Measurements from ENCODE around the gene PCK2. TPM values are rescaled to one million over a fixed set of nuclear protein-coding genes. Genes with fewer than 3 reads are reported as not detected.

Gene PCK2
- total RNA-seq, 2 experiments from 2014 or later, result 49.6 to 54.9 TPM

- Mint-ChIP-seq H3K36me3 (ENCODE audit: low read depth) (peaks cover 69% of the 10 kb centered on the region), H3K27me3 (ENCODE audit: low read depth) (no peaks in the 10 kb centered on the region), H3K27ac (peak overlapping the region; percentile 68), H3K4me1 (ENCODE audit: low read depth) (peaks cover 62% of the 10 kb centered on the region), H3K4me3 (peak overlapping the region; percentile 97), H3K9me3 (ENCODE audit: insufficient read depth) (no peaks in the 10 kb centered on the region)
- ChIA-PET POLR2A (interaction anchor here (2.5 to 4.0 kb wide), 3 partner anchors 8 to 25 kb away, joined by 32 to 56 read pairs (median 48); partner anchors contain the start of genes DCAF11, IRF9, NRL and PSME2), CTCF (interaction anchor here (1.5 to 5.2 kb wide), 3 partner anchors 21 to 30 kb away, joined by 3 to 37 read pairs (median 4); partner anchors contain the start of gene IRF9)
- ATAC-seq (no peak), DNase-seq (peak; percentile 49)
Measured at GRCh38 chr14:24139272-24139934, 45.3 kb downstream of the PCK2 start.

DNA sequence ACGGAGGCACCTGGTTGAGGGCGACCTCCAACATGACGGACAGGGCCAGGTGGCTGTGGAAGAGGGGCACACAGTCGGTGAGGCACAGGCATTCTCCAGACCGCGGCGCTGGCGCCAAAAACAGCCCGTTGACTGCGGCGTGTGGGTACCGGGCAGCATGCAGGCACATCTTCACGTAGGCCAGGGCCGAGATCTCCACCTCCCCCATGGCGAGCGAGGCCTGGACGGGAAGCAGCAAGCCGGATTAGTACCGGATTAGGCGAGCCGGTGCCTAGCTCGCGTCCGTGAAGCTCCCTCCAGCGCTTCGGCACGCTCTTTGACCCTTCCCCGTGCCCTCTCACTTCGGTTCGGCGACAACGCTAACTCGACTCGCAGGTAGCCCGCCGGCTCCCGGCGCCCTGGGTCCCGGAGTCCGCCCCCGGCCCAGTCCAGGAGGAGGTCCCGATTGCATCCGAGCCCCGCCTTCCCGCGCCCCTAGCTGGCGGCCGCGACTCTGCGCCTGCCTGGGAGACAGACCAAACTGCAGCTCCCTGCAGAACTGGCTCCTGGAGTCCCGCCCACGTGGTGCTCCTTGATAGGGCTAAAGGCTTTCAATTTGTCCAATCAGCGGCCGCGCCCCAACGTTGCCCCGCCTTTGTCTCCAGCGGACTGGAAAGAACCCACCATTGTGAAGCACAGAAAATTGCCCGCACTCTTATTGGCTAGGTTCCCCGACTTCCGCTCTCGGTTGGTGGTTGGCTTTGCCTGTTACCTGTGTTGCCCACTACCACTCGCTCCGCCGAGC is 47.2 kb downstream of the PCK2 start, which contains the start of gene EMC9:
TSS of gene EMC9 (minus strand) at position 495 of the 784 bp plus-strand sequence. CDS start at position 208, 287 bp downstream.
- POLR2A ChIA-PET, result interaction anchor here (0.6 to 3.5 kb wide), 14 partner anchors 9 to 289 kb away, joined by 3 to 56 read pairs (median 4); partner anchors contain the start of genes CHMP4A, DCAF11, IRF9 and KHNYN
- peak; percentile 92 for ATAC-seq
- peak within 1 kb of the TSS; percentile 97 for H3K4me3 Mint-ChIP-seq

GRCh38 chr14:24143511-24143910 is 49.4 kb downstream of the PCK2 start:
- POLR2A ChIA-PET, result interaction anchor here (0.7 to 2.2 kb wide), 4 partner anchors 15 to 526 kb away, joined by 3 to 14 read pairs (median 4); partner anchors contain the start of genes DCAF11, IRF9 and NRL
- ATAC-seq, result no peak
- no peaks in the 10 kb centered on the region for H3K27me3 Mint-ChIP-seq (ENCODE audit: low read depth)
- CTCF ChIA-PET, result interaction anchor here (4.8 to 6.1 kb wide), 2 partner anchors 17 to 28 kb away, joined by 22 to 77 read pairs; partner anchors contain the start of genes DCAF11, IRF9 and NRL
- H3K9me3 Mint-ChIP-seq (ENCODE audit: insufficient read depth), result no peaks in the 10 kb centered on the region
- no peak for DNase-seq
- peaks cover 54% of the 10 kb centered on the region for H3K4me1 Mint-ChIP-seq (ENCODE audit: low read depth)
- H3K36me3 Mint-ChIP-seq (ENCODE audit: low read depth), result peaks cover 76% of the 10 kb centered on the region
- H3K27ac Mint-ChIP-seq, result peak overlapping the region; percentile 1
- H3K4me3 Mint-ChIP-seq, result no peak overlapping the region

More for the DNA sequence above, 47.2 kb downstream of the PCK2 start, which contains the start of gene EMC9:
- Mint-ChIP-seq H3K27ac (peak within 1 kb of the TSS; percentile 77), H3K4me1 (ENCODE audit: low read depth) (peaks cover 66% of the 10 kb centered on the region), H3K27me3 (ENCODE audit: low read depth) (no peaks in the 10 kb centered on the region), H3K9me3 (ENCODE audit: insufficient read depth) (no peaks in the 10 kb centered on the region), H3K36me3 (ENCODE audit: low read depth) (peaks cover 88% of the 10 kb centered on the region)
- peak; percentile 100 for DNase-seq
- CTCF ChIA-PET, result interaction anchor here (0.7 to 2.2 kb wide), 16 partner anchors 9 to 296 kb away, joined by 3 to 20 read pairs (median 4); partner anchors contain the start of genes CIDEB, DCAF11, IRF9 and NRL

- H3K27ac Mint-ChIP-seq, result peak overlapping the region; percentile 43
- POLR2A ChIA-PET, result interaction anchor here (1.0 to 10.1 kb wide), 3 partner anchors 16 to 30 kb away, joined by 5 to 229 read pairs (median 14); partner anchors contain the start of genes DCAF11, IRF9 and NRL
- DNase-seq (no peak), ATAC-seq (no peak)
- peaks cover 76% of the 10 kb centered on the region for H3K36me3 Mint-ChIP-seq (ENCODE audit: low read depth)
- H3K4me1 Mint-ChIP-seq (ENCODE audit: low read depth), result peaks cover 54% of the 10 kb centered on the region
- peak overlapping the region; percentile 88 for H3K4me3 Mint-ChIP-seq
- CTCF ChIA-PET, result interaction anchor here (4.8 to 6.1 kb wide), 2 partner anchors 16 to 29 kb away, joined by 22 to 77 read pairs; partner anchors contain the start of genes DCAF11, IRF9 and NRL
- no peaks in the 10 kb centered on the region for H3K9me3 Mint-ChIP-seq (ENCODE audit: insufficient read depth)
- no peaks in the 10 kb centered on the region for H3K27me3 Mint-ChIP-seq (ENCODE audit: low read depth)
Measured at GRCh38 chr14:24144451-24144850, 50.3 kb downstream of the PCK2 start.

- Mint-ChIP-seq H3K4me1 (ENCODE audit: low read depth) (peaks cover 56% of the 10 kb centered on the region), H3K27ac (peak overlapping the region; percentile 95), H3K36me3 (ENCODE audit: low read depth) (peaks cover 77% of the 10 kb centered on the region), H3K27me3 (ENCODE audit: low read depth) (no peaks in the 10 kb centered on the region), H3K9me3 (ENCODE audit: insufficient read depth) (no peaks in the 10 kb centered on the region), H3K4me3 (peak overlapping the region; percentile 88)
- DNase-seq (no peak), ATAC-seq (no peak)
- ChIA-PET CTCF (interaction anchor here (3.4 to 6.1 kb wide), 4 partner anchors 9 to 37 kb away, joined by 22 to 77 read pairs (median 26); partner anchors contain the start of genes DCAF11, IRF9, NRL and PSME1), POLR2A (interaction anchor here (1.6 to 10.1 kb wide), 6 partner anchors 8 to 71 kb away, joined by 4 to 229 read pairs (median 34); partner anchors contain the start of genes CHMP4A, DCAF11, IRF9 and MDP1)
Measured at GRCh38 chr14:24145219-24145618, 51.1 kb downstream of the PCK2 start.

DNA sequence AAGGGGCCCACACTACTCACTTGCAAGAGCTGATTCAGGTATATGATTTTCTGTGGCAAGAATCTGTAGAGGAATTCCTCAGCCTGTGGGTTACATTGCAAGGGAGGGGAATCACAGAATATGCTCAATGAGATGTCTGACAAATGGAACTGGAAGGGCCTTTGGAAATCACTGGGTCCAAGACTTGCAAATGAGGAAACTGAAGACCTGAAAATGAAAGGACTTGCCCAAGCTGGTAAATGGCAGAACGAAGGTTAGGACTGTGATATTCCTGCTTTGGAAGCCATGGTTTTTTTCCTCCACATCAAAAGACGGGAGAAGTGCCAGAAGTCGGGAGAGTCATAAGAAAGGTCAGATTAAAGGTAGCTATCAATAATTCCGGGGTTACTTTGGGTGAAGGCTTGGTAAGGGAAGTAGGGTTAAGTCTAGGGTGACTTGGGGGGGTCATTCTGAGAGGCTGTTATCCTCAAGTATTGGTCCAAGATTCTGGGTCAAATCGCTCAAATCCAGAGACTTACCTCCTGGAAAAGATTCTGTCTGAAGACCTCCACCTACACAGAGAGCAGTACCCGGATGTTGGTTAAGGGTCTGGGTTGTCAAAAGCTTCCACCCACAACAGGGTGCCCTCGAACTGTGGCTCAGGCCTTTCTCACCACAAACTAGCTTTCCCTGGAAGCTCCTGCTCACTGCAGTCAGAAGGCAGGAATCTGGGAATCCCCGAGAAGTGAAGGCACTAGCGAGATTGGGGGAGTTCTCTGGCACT is 51.8 kb downstream of the PCK2 start:
- peak; percentile 29 for DNase-seq
- POLR2A ChIA-PET, result interaction anchor here (0.9 to 10.1 kb wide), 11 partner anchors 9 to 97 kb away, joined by 4 to 229 read pairs (median 13); partner anchors contain the start of genes CHMP4A, DCAF11, IPO4 and IRF9
- peaks cover 77% of the 10 kb centered on the region for H3K36me3 Mint-ChIP-seq (ENCODE audit: low read depth)

GRCh38 chr14:24146453-24146977 is 52.4 kb downstream of the PCK2 start, which contains the start of gene PSME2:
TSS of gene PSME2 (minus strand) at chr14:24146610. CDS start at chr14:24146581, 29 bp downstream.
- DNase-seq, result peak; percentile 96
- ChIA-PET CTCF (interaction anchor here (0.7 to 6.1 kb wide), 10 partner anchors 9 to 161 kb away, joined by 3 to 77 read pairs (median 8); partner anchors contain the start of genes CIDEB, DCAF11, IRF9 and NRL), POLR2A (interaction anchor here (0.6 to 10.1 kb wide), 16 partner anchors 9 to 536 kb away, joined by 3 to 229 read pairs (median 10); partner anchors contain the start of genes CHMP4A, DCAF11, FITM1 and IPO4)
- Mint-ChIP-seq H3K4me3 (peak within 1 kb of the TSS; percentile 88), H3K4me1 (ENCODE audit: low read depth) (peaks cover 66% of the 10 kb centered on the region), H3K27ac (peak within 1 kb of the TSS; percentile 95), H3K9me3 (ENCODE audit: insufficient read depth) (no peaks in the 10 kb centered on the region), H3K36me3 (ENCODE audit: low read depth) (peaks cover 79% of the 10 kb centered on the region), H3K27me3 (ENCODE audit: low read depth) (no peaks in the 10 kb centered on the region)
- ATAC-seq, result peak; percentile 72

More for the DNA sequence above, 51.8 kb downstream of the PCK2 start:
- Mint-ChIP-seq H3K27me3 (ENCODE audit: low read depth) (no peaks in the 10 kb centered on the region), H3K4me3 (peak overlapping the region; percentile 88), H3K9me3 (ENCODE audit: insufficient read depth) (no peaks in the 10 kb centered on the region), H3K4me1 (ENCODE audit: low read depth) (peaks cover 63% of the 10 kb centered on the region), H3K27ac (peak overlapping the region; percentile 95)
- CTCF ChIA-PET, result interaction anchor here (0.8 to 6.1 kb wide), 8 partner anchors 9 to 162 kb away, joined by 3 to 77 read pairs (median 16); partner anchors contain the start of genes CIDEB, DCAF11, IRF9 and NRL
- no peak for ATAC-seq

GRCh38 chr14:24146978-24147760 is 53.1 kb downstream of the PCK2 start, which contains the start of gene RNF31:
TSS of gene RNF31 (plus strand) at chr14:24147498. CDS start at chr14:24147699, 201 bp downstream.
- Mint-ChIP-seq H3K4me1 (ENCODE audit: low read depth) (peaks cover 67% of the 10 kb centered on the region), H3K9me3 (ENCODE audit: insufficient read depth) (no peaks in the 10 kb centered on the region), H3K27ac (peak within 1 kb of the TSS; percentile 95), H3K36me3 (ENCODE audit: low read depth) (peaks cover 81% of the 10 kb centered on the region), H3K4me3 (peak within 1 kb of the TSS; percentile 88), H3K27me3 (ENCODE audit: low read depth) (no peaks in the 10 kb centered on the region)
- ChIA-PET POLR2A (interaction anchor here (0.6 to 10.1 kb wide), 17 partner anchors 9 to 546 kb away, joined by 3 to 229 read pairs (median 9); partner anchors contain the start of genes CHMP4A, DCAF11, FITM1 and IPO4), CTCF (interaction anchor here (0.7 to 6.1 kb wide), 11 partner anchors 8 to 160 kb away, joined by 3 to 77 read pairs (median 5); partner anchors contain the start of genes CIDEB, DCAF11, IPO4 and IRF9)
- ATAC-seq, result peak; percentile 87
- DNase-seq, result peak; percentile 100

DNA sequence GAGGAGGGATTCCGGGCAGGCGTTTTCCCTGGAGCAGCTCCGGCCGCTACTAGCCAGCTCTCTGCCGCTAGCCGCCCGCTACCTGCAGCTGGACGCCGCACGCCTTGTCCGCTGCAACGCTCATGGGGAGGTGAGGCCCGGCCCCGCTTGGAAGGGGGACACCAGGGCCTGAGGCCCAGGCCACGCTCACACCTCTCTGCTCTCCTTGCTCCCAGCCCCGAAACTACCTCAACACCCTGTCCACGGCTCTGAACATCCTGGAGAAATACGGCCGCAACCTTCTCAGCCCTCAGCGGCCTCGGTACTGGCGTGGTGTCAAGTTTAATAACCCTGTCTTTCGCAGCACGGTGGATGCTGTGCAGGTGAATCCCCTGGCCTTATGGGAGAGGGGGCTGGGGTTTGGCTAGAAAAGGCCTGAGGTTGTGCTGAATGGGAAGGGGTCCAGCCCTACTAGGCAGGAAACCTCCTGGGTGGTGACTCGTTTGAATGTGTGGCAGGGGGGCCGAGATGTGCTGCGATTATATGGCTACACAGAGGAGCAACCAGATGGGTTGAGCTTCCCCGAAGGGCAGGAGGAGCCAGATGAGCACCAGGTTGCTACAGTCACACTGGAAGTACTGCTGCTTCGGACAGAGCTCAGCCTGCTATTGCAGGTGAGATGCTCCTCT is 53.8 kb downstream of the PCK2 start:
- ChIA-PET CTCF (interaction anchor here (1.1 to 6.1 kb wide), 6 partner anchors 11 to 68 kb away, joined by 3 to 77 read pairs (median 24); partner anchors contain the start of genes DCAF11, IPO4, IRF9 and NRL), POLR2A (interaction anchor here (0.8 to 10.1 kb wide), 8 partner anchors 11 to 66 kb away, joined by 3 to 229 read pairs (median 13); partner anchors contain the start of genes CHMP4A, DCAF11, IPO4 and IRF9)
- DNase-seq (peak; percentile 36), ATAC-seq (no peak)
- H3K4me3 Mint-ChIP-seq, result peak overlapping the region; percentile 88
- H3K4me1 Mint-ChIP-seq (ENCODE audit: low read depth), result peaks cover 61% of the 10 kb centered on the region
- H3K36me3 Mint-ChIP-seq (ENCODE audit: low read depth), result peaks cover 80% of the 10 kb centered on the region
- no peaks in the 10 kb centered on the region for H3K27me3 Mint-ChIP-seq (ENCODE audit: low read depth)
- no peaks in the 10 kb centered on the region for H3K9me3 Mint-ChIP-seq (ENCODE audit: insufficient read depth)
- peak overlapping the region; percentile 92 for H3K27ac Mint-ChIP-seq
